ENCODE results near the gene GAK. TPM values are rescaled to one million over a fixed set of nuclear protein-coding genes. Genes with fewer than 3 reads are reported as not detected.

The GAK gene
- total RNA-seq, 4 donors from 2014 or later, result 230 to 882 (median 305) TPM

DNA sequence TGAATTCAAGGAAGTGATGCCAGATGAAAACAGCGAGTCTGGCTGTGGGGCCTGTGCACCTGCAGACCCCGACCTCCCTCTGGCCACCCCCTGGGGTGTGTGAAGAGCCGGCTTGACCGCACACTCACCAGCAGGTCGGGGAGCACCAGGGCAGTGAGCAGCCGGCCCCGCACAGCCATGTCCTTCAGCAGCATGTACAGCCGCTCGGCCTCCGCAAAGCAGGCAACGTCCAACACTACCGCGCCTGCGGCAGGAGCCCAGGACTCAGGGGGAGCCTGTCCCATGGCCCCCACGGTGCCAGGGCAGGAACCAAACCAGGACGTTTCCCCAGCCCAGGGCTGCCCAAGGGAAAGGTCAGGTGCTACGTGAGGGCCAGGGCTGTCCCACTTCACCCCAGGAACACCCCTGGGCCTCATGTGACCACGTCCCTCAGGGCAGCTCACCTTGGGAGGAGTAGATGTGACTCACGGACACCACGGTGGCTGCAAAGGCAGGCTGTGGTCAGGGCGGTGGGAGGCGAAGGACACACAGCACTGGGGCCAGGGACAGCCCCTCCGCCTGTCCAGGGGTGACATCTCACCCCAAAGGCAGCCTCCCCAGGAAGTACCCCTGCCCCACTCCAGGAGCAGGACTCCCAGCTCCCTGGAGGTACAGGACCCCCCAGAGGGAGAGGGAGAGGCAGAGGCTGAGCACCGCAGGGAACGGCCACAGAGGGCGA lies 33.1 kb upstream of the GAK start:
- TF ChIP-seq CTCF (IDR thresholded peaks at IDR 0.05), result no peak
- WGBS, 2 donors (ENCODE audit: low coverage in 1 of 2), result 88% methylated on average over 22 of the region's 26 CpGs; no CpG with 5 or more reads in 1 of the 2 donors
- H3K4me1 ChIP-seq, result peaks cover 0 to 45% (median 19%) of the 10 kb centered on the region in 4 donors
- H3K4me3 ChIP-seq, result no peak overlapping the region
- H3K36me3 ChIP-seq, result peaks cover 0 to 8% (median 0%) of the 10 kb centered on the region in 4 donors
- H3K27ac ChIP-seq, result no peak overlapping the region
- H3K9me3 ChIP-seq, result no peaks in the 10 kb centered on the region
- intact Hi-C loops (cut with DNase I; ENCODE audit: low total_unique reads), result no loop called here
- no peak for DNase-seq
- H3K27me3 ChIP-seq, result no peaks in the 10 kb centered on the region
- in situ Hi-C loops (cut with MboI; ENCODE audit: low pct_ligation_motif_present in 1 of 4, low pct_unique_long_range_greater_than_20kb in 1 of 4, low sequenced_read_pairs in 3 of 4), result no loop called here

DNA sequence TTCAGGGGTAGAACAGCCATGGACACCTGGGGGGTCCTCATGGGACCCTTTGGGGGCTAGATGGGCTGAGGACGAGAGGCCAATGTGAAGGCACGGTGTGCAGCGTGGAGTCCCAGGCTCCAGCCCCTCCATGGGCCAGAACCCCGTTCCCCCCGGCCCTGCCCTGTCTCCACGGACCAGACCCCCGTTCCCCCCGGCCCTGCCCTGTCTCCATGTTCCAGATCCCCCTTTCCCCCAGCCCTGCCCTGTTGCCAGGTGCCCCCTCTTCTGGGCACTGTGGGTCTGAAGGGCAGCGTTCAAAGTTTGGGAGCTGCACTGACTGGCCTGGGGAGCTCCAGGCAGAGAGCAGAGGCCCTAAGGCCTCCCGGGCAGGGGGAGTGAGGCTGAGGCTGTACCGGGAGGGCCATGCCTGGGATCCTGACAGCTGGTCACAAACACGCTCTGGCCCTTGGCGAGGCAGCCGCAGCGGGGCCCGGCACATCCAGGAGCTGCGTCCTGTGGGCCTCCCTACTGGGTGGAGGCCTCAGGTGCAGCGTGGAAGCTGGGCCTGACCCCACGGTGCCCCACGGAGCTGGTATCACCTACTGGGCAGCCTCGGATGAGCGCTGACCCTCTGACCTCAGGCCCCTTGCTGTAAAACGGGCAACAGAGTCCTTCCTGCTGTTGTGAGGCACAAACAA lies 32.4 kb upstream of the GAK start:
- intact Hi-C loops (cut with DNase I; ENCODE audit: low total_unique reads), result no loop called here
- Histone ChIP-seq H3K4me3 (no peak overlapping the region), H3K27me3 (no peaks in the 10 kb centered on the region), H3K4me1 (peaks cover 0 to 40% (median 15%) of the 10 kb centered on the region in 4 donors), H3K36me3 (peaks cover 0 to 8% (median 0%) of the 10 kb centered on the region in 4 donors), H3K27ac (no peak overlapping the region), H3K9me3 (no peaks in the 10 kb centered on the region)
- WGBS, 2 donors (ENCODE audit: low coverage in 1 of 2), result 90 to 100% methylated on average over 2 to 21 of the region's 23 CpGs
- no peak for TF ChIP-seq CTCF (IDR thresholded peaks at IDR 0.05)
- TF ChIP-seq EP300 (IDR thresholded peaks at IDR 0.05; ENCODE audit: low read depth), result no peak
- TF ChIP-seq POLR2AphosphoS5 (IDR thresholded peaks at IDR 0.05), result no peak
- no peak for TF ChIP-seq POLR2A (IDR thresholded peaks at IDR 0.05)
- DNase-seq, result no peak
- in situ Hi-C loops (cut with MboI; ENCODE audit: low pct_ligation_motif_present in 1 of 4, low pct_unique_long_range_greater_than_20kb in 1 of 4, low sequenced_read_pairs in 3 of 4), result no loop called here

DNA sequence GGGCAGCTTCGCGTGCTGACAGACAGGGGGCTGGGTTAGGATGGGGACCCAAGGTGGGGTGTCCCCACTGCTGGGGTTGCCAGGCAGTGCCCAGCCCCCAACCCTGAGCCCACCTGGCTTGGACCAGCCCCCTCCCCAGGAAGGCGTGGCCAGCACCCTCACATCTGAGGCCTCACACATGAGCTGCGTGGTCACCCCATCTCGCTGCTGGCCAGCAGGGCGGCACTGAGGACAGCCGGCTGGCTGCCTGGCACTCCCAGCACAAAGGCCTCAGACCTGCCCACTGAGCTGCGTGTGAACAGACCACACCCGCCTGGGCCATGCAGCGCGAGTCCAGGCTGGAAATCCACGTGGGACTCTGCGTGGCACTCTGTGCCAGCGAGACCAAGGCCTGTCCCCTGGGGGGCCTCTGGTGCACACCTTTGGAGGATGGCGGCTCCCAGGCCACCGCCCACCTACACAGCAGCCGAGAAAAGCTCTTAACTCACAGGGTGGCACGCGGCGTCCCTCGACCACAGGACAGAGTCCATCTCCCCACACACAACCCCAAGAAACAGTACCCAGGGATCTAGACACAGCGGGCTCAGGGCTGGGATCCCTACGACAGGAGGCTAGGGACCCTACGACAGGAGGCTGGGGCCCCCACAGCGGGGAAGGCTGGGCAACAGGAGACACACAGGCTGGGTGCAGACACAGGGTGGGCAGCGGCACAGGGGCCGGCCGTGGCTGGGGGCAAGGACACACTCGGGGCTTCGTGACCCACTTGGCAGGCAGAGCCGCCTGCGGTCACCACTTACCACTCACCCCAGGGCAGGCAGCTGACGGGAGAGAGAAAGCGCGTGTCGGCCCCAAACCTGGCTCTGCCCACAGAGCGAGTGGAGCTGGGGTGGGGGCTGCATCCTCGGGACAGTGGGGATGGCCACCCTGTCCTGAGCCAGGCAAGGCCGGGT lies 31.4 kb upstream of the GAK start:
- H3K9me3 ChIP-seq, result no peaks in the 10 kb centered on the region
- TF ChIP-seq EP300 (IDR thresholded peaks at IDR 0.05; ENCODE audit: low read depth) (no peak), POLR2A (IDR thresholded peaks at IDR 0.05) (peak; percentile 64), CTCF (IDR thresholded peaks at IDR 0.05) (peak in 1 of 5 experiments; percentile 50), POLR2AphosphoS5 (IDR thresholded peaks at IDR 0.05) (peak in 2 of 3 donors; percentile 80)
- 90% methylated on average over 29 of the region's 39 CpGs; no CpG with 5 or more reads in 1 of the 2 donors for WGBS, 2 donors (ENCODE audit: low coverage in 1 of 2)
- H3K4me3 ChIP-seq, result peak overlapping the region in 3 of 4 donors; percentile 6 to 37 (median 14)
- no peaks in the 10 kb centered on the region for H3K27me3 ChIP-seq
- DNase-seq, result peak; percentile 62
- peak overlapping the region; percentile 78 to 83 (median 82) for H3K27ac ChIP-seq
- in situ Hi-C loops (cut with MboI; ENCODE audit: low pct_ligation_motif_present in 1 of 4, low pct_unique_long_range_greater_than_20kb in 1 of 4, low sequenced_read_pairs in 3 of 4) (no loop called here), intact Hi-C loops (cut with DNase I; ENCODE audit: low total_unique reads) (no loop called here)
- H3K36me3 ChIP-seq, result peaks cover 0 to 8% (median 0%) of the 10 kb centered on the region in 4 donors
- H3K4me1 ChIP-seq, result peaks cover 0 to 32% (median 14%) of the 10 kb centered on the region in 4 donors

Data from transverse colon (tissue), 4 donors.